SK-N-SH treated with all-trans-retinoic acid at 6 μM for 48 hours (cell line): ENCODE results near the gene MPP1.

Experiments used
- ATAC-seq: fragments of 200-7000 bp; cut with Tn5 transposase; 3 replicates; pipeline ENCODE4 v1.9.1; 2020; ENCODE audit warnings: mild to moderate bottlenecking, moderate library complexity
- ARNTL ChIP-seq: fragments of 450-650 bp; formaldehyde crosslinking; IDR thresholded peaks from 2 replicates; pipeline ENCODE4 v1.5.0; 2020; ENCODE audit warnings: low read depth, mild to moderate bottlenecking, moderate library complexity, borderline replicate concordance
- CREB5 ChIP-seq: fragments of 250-450 bp; sonication (Bioruptor Pico); IDR thresholded peaks from 2 replicates; pipeline ENCODE4 v1.5.1; 2020; ENCODE audit warnings: low read depth, mild to moderate bottlenecking, moderate library complexity
- CSDC2 ChIP-seq: fragments of 250-450 bp; sonication (Bioruptor Pico); IDR thresholded peaks from 2 replicates; pipeline ENCODE4 v1.5.0; 2020; ENCODE audit warnings: mild to moderate bottlenecking, moderate library complexity
- CSRNP3 ChIP-seq: fragments of 250-450 bp; sonication (Bioruptor Pico); IDR thresholded peaks from 2 replicates; pipeline ENCODE4 v1.5.1; 2021; ENCODE audit warnings: mild to moderate bottlenecking, moderate library complexity
- GLIS3 ChIP-seq: fragments of 250-450 bp; sonication (Bioruptor Pico); IDR thresholded peaks from 2 replicates; pipeline ENCODE4 v1.5.0; 2020; ENCODE audit warnings: mild to moderate bottlenecking, moderate library complexity
- OSR1 ChIP-seq: fragments of 250-450 bp; sonication (Bioruptor Pico); IDR thresholded peaks from 2 replicates; pipeline ENCODE4 v1.8.0; 2022; ENCODE audit warnings: moderate library complexity, mild to moderate bottlenecking, inconsistent platforms
- PATZ1 ChIP-seq: fragments of 250-450 bp; sonication (Bioruptor Pico); IDR thresholded peaks from 2 replicates; pipeline ENCODE4 v1.8.0; 2020; ENCODE audit warnings: mild to moderate bottlenecking, moderate library complexity, borderline replicate concordance
- PPARA ChIP-seq: fragments of 250-450 bp; sonication (Bioruptor Pico); IDR thresholded peaks from 2 replicates; pipeline ENCODE4 v1.5.0; 2020; ENCODE audit warnings: mild to moderate bottlenecking, borderline replicate concordance
- RARB ChIP-seq: fragments of 250-450 bp; sonication (Bioruptor Pico); IDR thresholded peaks from 2 replicates; pipeline ENCODE4 v1.8.0; 2021; ENCODE audit warnings: mild to moderate bottlenecking, moderate library complexity
- SNAI2 ChIP-seq: fragments of 250-450 bp; sonication (Bioruptor Pico); IDR thresholded peaks from 2 replicates; pipeline ENCODE4 v1.5.0; 2020; ENCODE audit warnings: mild to moderate bottlenecking, moderate library complexity
- TCF4 ChIP-seq: fragments of 250-450 bp; sonication (Bioruptor Pico); IDR thresholded peaks from 2 replicates; pipeline ENCODE4 v1.8.0; 2021; ENCODE audit warnings: mild to moderate bottlenecking, moderate library complexity, borderline replicate concordance
- TOX ChIP-seq: fragments of 250-450 bp; sonication (Bioruptor Pico); IDR thresholded peaks from 2 replicates; pipeline ENCODE4 v1.8.0; 2021; ENCODE audit warnings: mild to moderate bottlenecking, moderate library complexity, borderline replicate concordance
- TSHZ2 ChIP-seq: fragments of 250-450 bp; sonication (Bioruptor Pico); IDR thresholded peaks from 2 replicates; pipeline ENCODE4 v1.5.0; 2020; ENCODE audit warnings: mild to moderate bottlenecking, moderate library complexity
- ZC3H10 ChIP-seq: fragments of 250-450 bp; sonication (Bioruptor Pico); IDR thresholded peaks from 2 replicates; pipeline ENCODE4 v1.5.1; 2021; ENCODE audit warnings: mild to moderate bottlenecking, moderate library complexity
- ZFP3 ChIP-seq: fragments of 250-450 bp; sonication (Bioruptor Pico); IDR thresholded peaks from 2 replicates; pipeline ENCODE4 v1.5.0; 2020; ENCODE audit warnings: mild to moderate bottlenecking, moderate library complexity
- ZFP30 ChIP-seq: fragments of 450-650 bp; formaldehyde crosslinking; IDR thresholded peaks from 2 replicates; pipeline ENCODE4 v1.5.0; 2022; ENCODE audit warnings: mild to moderate bottlenecking, moderate library complexity
- ZNF70 ChIP-seq: fragments of 450-650 bp; formaldehyde crosslinking; IDR thresholded peaks from 2 replicates; pipeline ENCODE4 v1.5.0; 2020; ENCODE audit warnings: mild to moderate bottlenecking, moderate library complexity
- ZNF8 ChIP-seq: fragments of 450-650 bp; formaldehyde crosslinking; IDR thresholded peaks from 2 replicates; pipeline ENCODE4 v1.5.0; 2020; ENCODE audit warnings: mild to moderate bottlenecking, moderate library complexity
- TF ChIP-seq, protein P1 (sequence below): fragments of 250-450 bp; sonication (Bioruptor Pico); IDR thresholded peaks from 2 replicates; pipeline ENCODE4 v1.8.0; 2021; ENCODE audit warnings: low read depth, mild to moderate bottlenecking, moderate library complexity, borderline replicate concordance

Gene MPP1

DNA sequence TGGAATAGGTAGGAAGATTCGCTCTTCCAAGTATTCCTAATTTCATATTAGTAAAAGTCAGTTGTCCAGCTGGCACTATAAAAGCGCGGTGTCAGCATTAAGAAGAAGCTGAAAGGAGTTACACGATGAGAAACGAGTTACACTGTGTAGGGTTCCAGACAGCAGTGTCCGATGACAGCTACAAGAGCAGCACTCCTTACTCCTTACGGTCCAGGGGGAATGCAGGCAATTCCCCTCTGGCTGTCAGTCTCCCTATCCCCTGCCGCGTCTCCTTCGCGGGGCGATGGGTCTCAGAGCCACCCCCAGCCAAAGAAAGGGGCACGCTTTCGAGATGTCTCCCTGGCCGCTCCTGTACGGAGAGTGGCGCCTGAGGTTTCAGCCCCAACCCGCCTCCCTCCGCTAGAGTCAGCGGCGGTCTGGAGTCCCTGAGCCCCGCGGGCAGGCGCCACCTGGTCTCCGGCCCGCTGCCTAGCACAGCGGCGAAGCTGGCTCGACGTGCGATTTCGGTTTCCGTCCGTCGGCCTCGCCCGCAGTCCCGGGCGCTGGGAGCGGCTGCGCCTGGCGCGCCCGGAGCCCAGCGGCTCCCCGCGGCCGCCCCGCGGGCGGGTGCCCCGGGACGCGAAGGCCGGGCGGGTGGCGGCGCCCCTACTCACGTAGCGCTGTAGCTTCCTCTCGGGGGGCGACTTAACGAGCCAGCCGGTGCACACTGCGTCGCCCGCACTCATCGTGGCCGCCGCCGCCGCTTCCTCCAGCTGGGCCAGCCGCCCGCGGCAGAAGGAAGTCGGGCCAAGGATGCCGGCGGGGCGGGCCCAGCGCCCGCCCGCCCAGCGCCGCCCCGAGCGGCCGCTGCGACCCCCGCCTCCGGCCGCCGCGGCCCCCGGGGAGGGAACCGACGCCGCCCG is 54.7 kb downstream of the MPP1 start, which contains the start of gene GAB3:
Gene GAB3, minus strand, starts transcription at position 777 of the 902 bp plus-strand sequence. Its CDS starts 52 bp downstream, at position 725.
- TF ChIP-seq TOX (CRISPR knock-in tag) (no peak), PPARA (CRISPR knock-in tag) (no peak), PATZ1 (CRISPR knock-in tag) (no peak)
- peak; percentile 79 for ATAC-seq

GRCh38 chrX:154749856-154750255 is 55.4 kb downstream of the MPP1 start:
- TF ChIP-seq ZC3H10 = no peak
- no peak for TF ChIP-seq GLIS3
- TF ChIP-seq SNAI2 = no peak
- TF ChIP-seq CREB5 (CRISPR knock-in tag) = no peak
- TF ChIP-seq RARB (CRISPR knock-in tag) = no peak
- TF ChIP-seq OSR1 = no peak
- peak; percentile 43 for ATAC-seq

GRCh38 chrX:154748712-154749339 is 56.5 kb downstream of the MPP1 start:
- TF ChIP-seq ZFP30 (CRISPR knock-in tag) (no peak), TSHZ2 (CRISPR knock-in tag) (no peak), CSDC2 (no peak), ZC3H10 (no peak), ARNTL (CRISPR knock-in tag) (no peak), OSR1 (no peak), TOX (CRISPR knock-in tag) (no peak), GLIS3 (no peak)
- TF ChIP-seq, protein P1, sequence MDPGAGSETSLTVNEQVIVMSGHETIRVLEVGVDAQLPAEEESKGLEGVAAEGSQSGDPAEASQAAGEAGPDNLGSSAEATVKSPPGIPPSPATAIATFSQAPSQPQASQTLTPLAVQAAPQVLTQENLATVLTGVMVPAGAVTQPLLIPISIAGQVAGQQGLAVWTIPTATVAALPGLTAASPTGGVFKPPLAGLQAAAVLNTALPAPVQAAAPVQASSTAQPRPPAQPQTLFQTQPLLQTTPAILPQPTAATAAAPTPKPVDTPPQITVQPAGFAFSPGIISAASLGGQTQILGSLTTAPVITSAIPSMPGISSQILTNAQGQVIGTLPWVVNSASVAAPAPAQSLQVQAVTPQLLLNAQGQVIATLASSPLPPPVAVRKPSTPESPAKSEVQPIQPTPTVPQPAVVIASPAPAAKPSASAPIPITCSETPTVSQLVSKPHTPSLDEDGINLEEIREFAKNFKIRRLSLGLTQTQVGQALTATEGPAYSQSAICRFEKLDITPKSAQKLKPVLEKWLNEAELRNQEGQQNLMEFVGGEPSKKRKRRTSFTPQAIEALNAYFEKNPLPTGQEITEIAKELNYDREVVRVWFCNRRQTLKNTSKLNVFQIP (CRISPR knock-in tag) = no peak
- TF ChIP-seq, all 23 proteins: peak for 0
- ATAC-seq = peak; percentile 86

GRCh38 chrX:154742613-154743012 is 62.7 kb downstream of the MPP1 start:
- no peak for ATAC-seq
- TF ChIP-seq ZFP3 (CRISPR knock-in tag) (no peak), TCF4 (CRISPR knock-in tag) (no peak), RARB (CRISPR knock-in tag) (no peak), CSDC2 (no peak), ZNF8 (no peak), CSRNP3 (CRISPR knock-in tag) (no peak), PPARA (CRISPR knock-in tag) (no peak), SNAI2 (no peak), ARNTL (CRISPR knock-in tag) (no peak), OSR1 (no peak), PATZ1 (CRISPR knock-in tag) (no peak), ZNF70 (CRISPR knock-in tag) (no peak), TOX (CRISPR knock-in tag) (no peak), ZC3H10 (no peak)
- TF ChIP-seq, protein P1 (CRISPR knock-in tag) = no peak
